ENCODE data around the gene TMBIM1. TPM values are rescaled to one million over a fixed set of nuclear protein-coding genes. Genes with fewer than 3 reads are reported as not detected.

TMBIM1 gene
- total RNA-seq, 1 experiment from 2014 or later = 91.0 TPM

- no peak overlapping the region for H2AFZ ChIP-seq (ENCODE audit: low read depth, low read length, poor library complexity, severe bottlenecking)
- H3K4me2 ChIP-seq (ENCODE audit: low read length) = no peak overlapping the region
- no peak overlapping the region for H3K9ac ChIP-seq (ENCODE audit: low read length)
- ChIA-PET POLR2A (no interaction called here), RAD21 (ENCODE audit: low non-redundant PET in 1 of 2, low total read pairs in 2 of 2, uncharacterized antibody in 2 of 2, unreplicated experiment in 2 of 2) (no interaction called here), CTCF (no interaction called here)
- H3K4me3 ChIP-seq (replicated peaks in 1 of 2; ENCODE audit: low read depth in 1 of 2, low read length in 2 of 2) = no peak overlapping the region
- H3K79me2 ChIP-seq (ENCODE audit: insufficient read depth, low read length) = no peaks in the 10 kb centered on the region
- peaks cover 8 to 12% of the 10 kb centered on the region in 2 experiments for H3K4me1 ChIP-seq (ENCODE audit: control insufficient read depth in 1 of 2, insufficient read depth in 2 of 2, low read length in 2 of 2)
- no peaks in the 10 kb centered on the region for H4K20me1 ChIP-seq (ENCODE audit: insufficient read depth)
- H3K9me3 ChIP-seq (ENCODE audit: control insufficient read depth in 1 of 2, insufficient read depth in 1 of 2, low read depth in 1 of 2, low read length in 2 of 2) = no peaks in the 10 kb centered on the region
- no TSS peak for BruUV-seq (replicated peaks)
- intact Hi-C loops (cut with micrococcal nuclease) = no loop called here
- TF ChIP-seq RAD21 (IDR thresholded peaks at IDR 0.05; ENCODE audit: low read depth) (no peak), YY1 (IDR thresholded peaks at IDR 0.05; ENCODE audit: extremely low read depth, insufficient replicate concordance, low read depth, low read length) (no peak), SP1 (IDR thresholded peaks at IDR 0.05; ENCODE audit: low read depth) (no peak), JUND (IDR thresholded peaks at IDR 0.05) (no peak), TCF7L2 (IDR thresholded peaks at IDR 0.05; ENCODE audit: borderline replicate concordance, extremely low read depth, insufficient read depth, insufficient read length) (no peak), EZH2 (IDR thresholded peaks at IDR 0.05) (no peak), CEBPB (IDR thresholded peaks at IDR 0.05; ENCODE audit: low read depth) (no peak), ZBTB33 (IDR thresholded peaks at IDR 0.05; ENCODE audit: extremely low read depth, insufficient replicate concordance, low read length) (no peak), SRF (IDR thresholded peaks at IDR 0.05; ENCODE audit: low read depth) (no peak), EZH2phosphoT487 (IDR thresholded peaks at IDR 0.05; ENCODE audit: borderline replicate concordance) (no peak), POLR2AphosphoS5 (IDR thresholded peaks at IDR 0.05; ENCODE audit: low read depth, low read length) (no peak), ATF3 (IDR thresholded peaks at IDR 0.05) (no peak), ELF1 (IDR thresholded peaks at IDR 0.05; ENCODE audit: borderline replicate concordance, low read depth) (no peak), ZFX (IDR thresholded peaks at IDR 0.05) (no peak), ZNF274 (IDR thresholded peaks at IDR 0.05; ENCODE audit: low read depth, low read length) (no peak)
- H3K27ac ChIP-seq (ENCODE audit: low read depth, low read length) = no peak overlapping the region
- H3K36me3 ChIP-seq (ENCODE audit: control insufficient read depth in 1 of 2, insufficient read depth in 2 of 2, low read length in 2 of 2) = no peaks in the 10 kb centered on the region
- no peak for DNase-seq (ENCODE audit: low read depth, low spot score)
- no peak for ATAC-seq
- no peaks in the 10 kb centered on the region for H3K27me3 ChIP-seq (ENCODE audit: insufficient read depth, low read length)
- H3K9me2 ChIP-seq (ENCODE audit: insufficient read depth) = no peaks in the 10 kb centered on the region
Observed at GRCh38 chr2:218328294-218328693, 36.0 kb upstream of the TMBIM1 start.
